ENCODE data around the gene IST1. TPM values are rescaled to one million over a fixed set of nuclear protein-coding genes. Genes with fewer than 3 reads are reported as not detected.

IST1 gene
- total and polyA plus RNA-seq, 8 donors = 156 to 360 (median 298) TPM

- Histone ChIP-seq H3K36me3 (no peaks in the 10 kb centered on the region), H3K9me3 (no peaks in the 10 kb centered on the region), H3K27ac (no peak overlapping the region), H3K4me3 (no peak overlapping the region), H3K4me1 (peaks cover 0 to 7% of the 10 kb centered on the region in 2 donors), H3K27me3 (no peaks in the 10 kb centered on the region)
- no peak for TF ChIP-seq CTCF (IDR thresholded peaks at IDR 0.05)
- ATAC-seq (no peak), DNase-seq (no peak)
- intact Hi-C loops (cut with DNase I) = no loop called here
Measured at GRCh38 chr16:71952825-71953224, 57.5 kb downstream of the IST1 start.

GRCh38 chr16:71954180-71954579, 58.8 kb downstream of the IST1 start:
- no peak for DNase-seq
- no peak for TF ChIP-seq CTCF (IDR thresholded peaks at IDR 0.05)
- Histone ChIP-seq H3K4me1 (peaks cover 0 to 7% of the 10 kb centered on the region in 2 donors), H3K4me3 (no peak overlapping the region), H3K36me3 (no peaks in the 10 kb centered on the region), H3K27me3 (no peaks in the 10 kb centered on the region), H3K27ac (no peak overlapping the region), H3K9me3 (no peaks in the 10 kb centered on the region)
- ATAC-seq = no peak
- intact Hi-C loops (cut with DNase I) = no loop called here

- ATAC-seq = no peak
- Histone ChIP-seq H3K27ac (no peak overlapping the region), H3K9me3 (no peaks in the 10 kb centered on the region), H3K27me3 (no peaks in the 10 kb centered on the region), H3K4me1 (peaks cover 0 to 7% of the 10 kb centered on the region in 2 donors), H3K36me3 (no peaks in the 10 kb centered on the region), H3K4me3 (no peak overlapping the region)
- no peak for DNase-seq
- TF ChIP-seq CTCF (IDR thresholded peaks at IDR 0.05) = no peak
- intact Hi-C loops (cut with DNase I) = no loop called here
Measured at GRCh38 chr16:71954699-71955195, 59.4 kb downstream of the IST1 start.

- ATAC-seq = no peak
- no peak overlapping the region for H3K27ac ChIP-seq
- no peak for DNase-seq
- H3K4me1 ChIP-seq = peaks cover 0 to 7% of the 10 kb centered on the region in 2 donors
- no peaks in the 10 kb centered on the region for H3K36me3 ChIP-seq
- H3K27me3 ChIP-seq = no peaks in the 10 kb centered on the region
- intact Hi-C loops (cut with DNase I) = no loop called here
- TF ChIP-seq CTCF (IDR thresholded peaks at IDR 0.05) = no peak
- H3K9me3 ChIP-seq = no peaks in the 10 kb centered on the region
- H3K4me3 ChIP-seq = no peak overlapping the region
Measured at GRCh38 chr16:71956486-71956885, 61.2 kb downstream of the IST1 start.

GRCh38 chr16:71961066-71962039, 66.0 kb downstream of the IST1 start:
- no peaks in the 10 kb centered on the region for H3K27me3 ChIP-seq
- ATAC-seq (peak; percentile 99), DNase-seq (peak; percentile 42 to 88 (median 76))
- no peak overlapping the region for H3K27ac ChIP-seq
- H3K4me3 ChIP-seq = no peak overlapping the region
- H3K9me3 ChIP-seq = no peaks in the 10 kb centered on the region
- peaks cover 0 to 5% of the 10 kb centered on the region in 2 donors for H3K4me1 ChIP-seq
- H3K36me3 ChIP-seq = no peaks in the 10 kb centered on the region
- intact Hi-C loops (cut with DNase I) = no loop called here
- peak; percentile 63 to 67 for TF ChIP-seq CTCF (IDR thresholded peaks at IDR 0.05)
